Measurements from ENCODE around the gene RET.

The RET gene

DNA sequence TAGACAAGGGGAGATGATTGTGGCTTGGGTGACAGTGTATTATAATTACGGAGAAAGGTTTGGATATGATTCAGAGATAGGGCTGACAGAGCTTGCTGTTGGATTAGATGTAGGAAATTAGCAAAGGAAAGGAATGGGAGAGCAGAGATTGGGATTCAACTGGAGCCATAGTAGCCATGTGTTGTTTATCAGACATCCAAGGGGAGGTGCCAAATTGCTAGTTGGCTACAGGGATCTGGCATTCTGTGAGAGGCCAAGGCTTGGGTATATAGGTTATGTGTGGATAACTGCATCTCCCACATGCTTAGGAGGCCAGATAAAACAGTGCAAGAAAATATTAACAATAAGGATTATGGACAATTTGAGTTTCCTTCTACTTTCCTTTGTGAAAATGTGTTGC, 96.3 kb downstream of the RET start:
- in situ Hi-C loops (cut with MboI; ENCODE audit: low sequenced_read_pairs), result no loop called here
- H3K4me1 ChIP-seq, result no peaks in the 10 kb centered on the region
- H3K9me3 ChIP-seq, result no peaks in the 10 kb centered on the region
- no peak for DNase-seq (ENCODE audit: low spot score in 2 of 2)
- no peaks in the 10 kb centered on the region for H3K27me3 ChIP-seq (ENCODE audit: low read depth)
- 0 out of 2 replicates have a peak, but pooled peaks cover 6% of the 10 kb centered on the region for H3K36me3 ChIP-seq (replicated peaks)
- H3K4me3 ChIP-seq, result no peak overlapping the region

DNA sequence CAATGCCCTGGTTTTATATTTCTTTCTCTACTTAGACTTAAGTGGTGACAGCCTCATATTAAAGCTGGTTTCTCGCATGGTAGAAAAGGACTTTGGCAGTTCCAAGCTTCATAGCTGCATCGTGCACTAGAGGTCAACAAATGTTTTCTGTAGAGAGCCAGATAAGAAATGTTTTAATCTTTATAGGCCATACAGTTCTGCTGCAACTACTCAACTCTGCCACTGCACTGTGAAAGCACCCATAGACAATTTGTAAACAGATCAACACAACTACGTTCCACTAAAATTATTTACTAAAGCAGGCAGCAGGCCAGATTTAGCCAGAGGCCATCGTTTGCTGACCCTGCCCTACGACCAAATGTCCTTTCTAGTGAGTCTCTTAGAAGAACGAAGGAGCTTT, 98.1 kb downstream of the RET start:
- in situ Hi-C loops (cut with MboI; ENCODE audit: low sequenced_read_pairs), result no loop called here
- H3K9me3 ChIP-seq, result no peaks in the 10 kb centered on the region
- 0 out of 2 replicates have a peak, but pooled peaks cover 7% of the 10 kb centered on the region for H3K36me3 ChIP-seq (replicated peaks)
- H3K4me1 ChIP-seq, result no peaks in the 10 kb centered on the region
- no peak for DNase-seq (ENCODE audit: low spot score in 2 of 2)
- H3K4me3 ChIP-seq, result no peak overlapping the region
- no peaks in the 10 kb centered on the region for H3K27me3 ChIP-seq (ENCODE audit: low read depth)

DNA sequence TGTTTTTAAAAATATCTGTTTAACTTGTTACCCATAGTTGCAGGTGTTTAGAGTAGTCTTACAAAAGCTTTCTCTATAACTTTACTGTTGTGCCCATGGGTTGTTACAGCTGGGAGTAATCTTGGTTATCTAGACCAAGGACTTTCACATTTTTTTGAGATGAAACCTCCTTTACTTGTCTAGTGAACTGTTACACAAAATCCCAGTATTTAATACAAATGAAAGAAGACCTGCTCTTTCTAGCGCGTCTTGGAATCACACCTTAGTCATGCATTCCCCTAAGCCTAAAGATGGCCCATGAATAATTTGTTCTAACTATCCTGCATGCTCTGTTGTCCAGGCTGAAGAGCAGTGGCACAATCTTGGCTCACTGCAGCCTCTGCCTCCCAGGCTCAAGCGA, 99.4 kb downstream of the RET start:
- 0 out of 2 replicates have a peak, but pooled peaks cover 7% of the 10 kb centered on the region for H3K36me3 ChIP-seq (replicated peaks)
- in situ Hi-C loops (cut with MboI; ENCODE audit: low sequenced_read_pairs), result no loop called here

DNA sequence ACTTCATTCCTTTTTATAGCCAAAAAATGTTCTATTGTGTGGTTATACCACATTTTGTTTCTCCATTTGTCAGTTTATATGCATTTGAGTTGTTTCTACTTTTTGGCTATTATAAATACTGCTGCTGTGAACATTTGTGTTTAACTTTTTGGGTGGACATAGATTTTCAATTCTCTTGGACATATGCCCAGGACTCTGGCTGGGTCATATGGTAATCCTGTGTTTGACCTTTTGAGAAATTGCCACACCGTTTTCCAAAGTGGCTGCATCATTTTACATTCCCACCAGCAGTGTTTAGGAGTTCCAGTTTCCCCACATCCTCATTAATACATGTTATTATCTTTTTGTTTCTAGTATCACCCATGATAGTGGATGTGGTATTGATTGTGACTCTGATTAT, 100.7 kb downstream of the RET start:
- no peaks in the 10 kb centered on the region for H3K4me1 ChIP-seq
- in situ Hi-C loops (cut with MboI; ENCODE audit: low sequenced_read_pairs), result no loop called here
- no peak for DNase-seq (ENCODE audit: low spot score in 2 of 2)
- H3K27me3 ChIP-seq (ENCODE audit: low read depth), result no peaks in the 10 kb centered on the region
- H3K36me3 ChIP-seq (replicated peaks), result 0 out of 2 replicates have a peak, but pooled peaks cover 7% of the 10 kb centered on the region
- H3K4me3 ChIP-seq, result no peak overlapping the region
- H3K9me3 ChIP-seq, result no peaks in the 10 kb centered on the region

More for the DNA sequence above, 99.4 kb downstream of the RET start:
- Histone ChIP-seq H3K27me3 (ENCODE audit: low read depth) (no peaks in the 10 kb centered on the region), H3K9me3 (no peaks in the 10 kb centered on the region), H3K4me1 (no peaks in the 10 kb centered on the region), H3K4me3 (no peak overlapping the region)
- no peak for DNase-seq (ENCODE audit: low spot score in 2 of 2)

Data from HAP-1 (cell line).